ENCODE data around the gene TMEM125. TPM values are rescaled to one million over a fixed set of nuclear protein-coding genes. Genes with fewer than 3 reads are reported as not detected.

Gene TMEM125
- total and polyA plus RNA-seq, 2 of the 4 experiments (the other 2 are of a cell fraction), result under 0.01 to 0.03 TPM

- no TSS peak for BruUV-seq (replicated peaks)
- no peak overlapping the region for H4K5ac ChIP-seq (ENCODE audit: low read depth, low read length)
- DNase-seq, result no peak
- H4K8ac ChIP-seq (ENCODE audit: low read depth in 2 of 2, low read length in 2 of 2), result no peak overlapping the region
- no peak overlapping the region for H4K91ac ChIP-seq (ENCODE audit: insufficient read depth, low read depth, low read length)
- H2BK15ac ChIP-seq (ENCODE audit: low read depth, low read length), result no peak overlapping the region
- no peak overlapping the region for H3K56ac ChIP-seq (ENCODE audit: extremely low read depth, insufficient read depth, low read length)
- no CpG with 5 or more reads among the region's 1 CpG for WGBS, 2 experiments (ENCODE audit: extremely low coverage in 2 of 2, insufficient read length in 1 of 2)
- H3K23ac ChIP-seq (ENCODE audit: low read depth, low read length), result no peak overlapping the region
- CTCF ChIA-PET, result no interaction called here
- ATAC-seq (ENCODE audit: low read depth), result no peak
- no peak overlapping the region for H3K9ac ChIP-seq (ENCODE audit: low read depth, low read length)
- no peak overlapping the region for H3K4me3 ChIP-seq (ENCODE audit: insufficient read depth, low read depth, low read length)
- H2AK5ac ChIP-seq (ENCODE audit: low read depth, low read length), result no peak overlapping the region
- no peak overlapping the region for H2AK9ac ChIP-seq (replicated peaks; ENCODE audit: low read depth, low read length, poor library complexity)
- dilution Hi-C loops (cut with HindIII; ENCODE audit: low sequenced_read_pairs, unreplicated experiment) (no loop called here), in situ Hi-C loops (cut with MboI; ENCODE audit: low sequenced_read_pairs) (no loop called here), intact Hi-C loops (cut with micrococcal nuclease) (no loop called here)
- POLR2A ChIA-PET (ENCODE audit: unreplicated experiment), result no interaction called here
- no peak overlapping the region for H3K18ac ChIP-seq (ENCODE audit: low read depth, low read length)
- no peaks in the 10 kb centered on the region for H3K36me3 ChIP-seq (ENCODE audit: control insufficient read depth, insufficient read depth, low read length)
- H2AFZ ChIP-seq (replicated peaks; ENCODE audit: low read length, poor library complexity), result no peak overlapping the region
- H3K9me3 ChIP-seq (ENCODE audit: control insufficient read depth, insufficient read depth, low read length), result no peaks in the 10 kb centered on the region
- H2BK20ac ChIP-seq (ENCODE audit: low read depth, low read length), result no peak overlapping the region
- peaks cover 4% of the 10 kb centered on the region; the same call in 1 of the 2 replicates for H3K4me1 ChIP-seq (ENCODE audit: control insufficient read depth, insufficient read depth, low read length)
- H3K27ac ChIP-seq (ENCODE audit: insufficient read depth, low read length), result no peak overlapping the region
- H2BK5ac ChIP-seq (ENCODE audit: low read depth, low read length, poor library complexity, severe bottlenecking), result no peak overlapping the region
- H4K20me1 ChIP-seq (ENCODE audit: insufficient read depth, low read length), result no peaks in the 10 kb centered on the region
- H3K9me1 ChIP-seq (ENCODE audit: insufficient read depth, low read length), result no peaks in the 10 kb centered on the region
- H3K14ac ChIP-seq (replicated peaks; ENCODE audit: low read depth, low read length), result no peak overlapping the region
- H3K4ac ChIP-seq (ENCODE audit: low read depth, low read length), result no peak overlapping the region
- H2BK120ac ChIP-seq (ENCODE audit: low read depth, low read length), result no peak overlapping the region
- no peak for TF ChIP-seq CHD1 (IDR thresholded peaks at IDR 0.05; ENCODE audit: low read depth, low read length)
- TF ChIP-seq POLR2A (IDR thresholded peaks at IDR 0.05; ENCODE audit: low read depth, low read length), result no peak
- no peak for TF ChIP-seq ELK1 (IDR thresholded peaks at IDR 0.05; ENCODE audit: borderline replicate concordance, low read depth, low read length)
- no peak for TF ChIP-seq CEBPB (IDR thresholded peaks at IDR 0.05; ENCODE audit: low read depth, low read length)
- TF ChIP-seq USF2 (IDR thresholded peaks at IDR 0.05; ENCODE audit: low read depth, low read length), result no peak
- no peak for TF ChIP-seq RAD21 (IDR thresholded peaks at IDR 0.05; ENCODE audit: low read length)
- no peak for TF ChIP-seq MXI1 (IDR thresholded peaks at IDR 0.05; ENCODE audit: borderline replicate concordance, low read depth, low read length)
- no peak for TF ChIP-seq BHLHE40 (IDR thresholded peaks at IDR 0.05; ENCODE audit: low read depth, low read length)
- TF ChIP-seq MAZ (IDR thresholded peaks at IDR 0.05; ENCODE audit: borderline replicate concordance, low read depth, low read length), result no peak
- no peak for TF ChIP-seq FOS (IDR thresholded peaks at IDR 0.05; ENCODE audit: low read depth, low read length)
- no peak overlapping the region for H3K4me2 ChIP-seq (ENCODE audit: low read depth, low read length)
- H3K27me3 ChIP-seq (ENCODE audit: control insufficient read depth, insufficient read depth, low read length), result peaks cover 6% of the 10 kb centered on the region; the same call in 1 of the 2 replicates
- no peaks in the 10 kb centered on the region for H3K79me1 ChIP-seq (ENCODE audit: low read depth in 1 of 2, low read length in 2 of 2)
Observed at GRCh38 chr1:43302201-43302600, 32.4 kb downstream of the TMEM125 start.

Data from IMR-90 (cell line).